ENCODE measurements around the gene KCNJ12.

Gene KCNJ12

GRCh38 chr17:21365016-21365415, 11.1 kb upstream of the KCNJ12 start:
- DNase-seq (ENCODE audit: low read depth in 2 of 2): no peak

GRCh38 chr17:21368545-21369246, 7.5 kb upstream of the KCNJ12 start:
- DNase-seq (ENCODE audit: low read depth in 2 of 2): no peak

GRCh38 chr17:21369395-21369794, 6.8 kb upstream of the KCNJ12 start:
- DNase-seq (ENCODE audit: low read depth in 2 of 2): no peak

GRCh38 chr17:21370430-21370829, 5.7 kb upstream of the KCNJ12 start:
- no peak for DNase-seq (ENCODE audit: low read depth in 2 of 2)

GRCh38 chr17:21371511-21372081, 4.6 kb upstream of the KCNJ12 start:
- no peak for DNase-seq (ENCODE audit: low read depth in 2 of 2)

- no peak for DNase-seq (ENCODE audit: low read depth in 2 of 2)
Measured at GRCh38 chr17:21372256-21372954, 3.8 kb upstream of the KCNJ12 start.

GRCh38 chr17:21373036-21373435, 3.1 kb upstream of the KCNJ12 start:
- DNase-seq (ENCODE audit: low read depth in 2 of 2): no peak

GRCh38 chr17:21373696-21374440, 2.3 kb upstream of the KCNJ12 start:
- no peak for DNase-seq (ENCODE audit: low read depth in 2 of 2)

- no peak for DNase-seq (ENCODE audit: low read depth in 2 of 2)
Measured at GRCh38 chr17:21374441-21375161, 1.6 kb upstream of the KCNJ12 start.

GRCh38 chr17:21375162-21375560, 996 bp upstream of the KCNJ12 start:
- DNase-seq (ENCODE audit: low read depth in 2 of 2): no peak

GRCh38 chr17:21375757-21376080, 438 bp upstream of the KCNJ12 start:
- no peak for DNase-seq (ENCODE audit: low read depth in 2 of 2)

- no peak for DNase-seq (ENCODE audit: low read depth in 2 of 2)
Measured at GRCh38 chr17:21376759-21377690, 868 bp downstream of the KCNJ12 start.

GRCh38 chr17:21377705-21378396, 1.7 kb downstream of the KCNJ12 start:
- DNase-seq (ENCODE audit: low read depth in 2 of 2): no peak

- DNase-seq (ENCODE audit: low read depth in 2 of 2): no peak
Measured at GRCh38 chr17:21378553-21378952, 2.4 kb downstream of the KCNJ12 start.

- DNase-seq (ENCODE audit: low read depth in 2 of 2): no peak
Measured at GRCh38 chr17:21379080-21379711, 3.0 kb downstream of the KCNJ12 start.

GRCh38 chr17:21380659-21381058, 4.5 kb downstream of the KCNJ12 start:
- DNase-seq (ENCODE audit: low read depth in 2 of 2): no peak

GRCh38 chr17:21381076-21381706, 5.0 kb downstream of the KCNJ12 start:
- DNase-seq (ENCODE audit: low read depth in 2 of 2): no peak

GRCh38 chr17:21382560-21383495, 6.7 kb downstream of the KCNJ12 start:
- DNase-seq (ENCODE audit: low read depth in 2 of 2): no peak

Data from activated CD4-positive, alpha-beta T cell treated with anti-CD3 and anti-CD28 coated beads for 24 hours (primary cell).